H1 (cell line): ENCODE results near the gene DYRK1A. TPM values are rescaled to one million over a fixed set of nuclear protein-coding genes. Genes with fewer than 3 reads are reported as not detected.

Experiments used
- CTCF ChIA-PET: fragments of 300-600 bp; sonication (Branson Sonifier 250); formaldehyde crosslinking; loops from one replicate; lab custom pipeline; 2021; ENCODE audit not compliant: partially characterized antibody; lab: Charles Lee
- POLR2A ChIA-PET: fragments of 300-600 bp; sonication (Branson Sonifier 250); formaldehyde crosslinking; loops from one replicate; lab custom pipeline; 2021; ENCODE audit warnings: inconsistent platforms; ENCODE audit not compliant: partially characterized antibody; lab: Charles Lee
- DNase-seq, 2 experiments: peaks; one replicate each; pipeline versions ENCODE4 v3.0.0 to v3.0.0-alpha.2; 2010 to 2022; ENCODE audit warnings: low spot score in 2 of 2, low read depth in 1 of 2, mixed read lengths in 1 of 2
- FAIRE-seq: peaks from 2 replicates; lab custom pipeline; 2011; peaks lifted over from hg19 to GRCh38; lab: Jason Lieb, UNC
- H2AFZ ChIP-seq: 2 replicates; pipeline ENCODE4 v1.8.1; 2012; ENCODE audit warnings: low read length, inconsistent platforms
- H2AK5ac ChIP-seq: 2 replicates; pipeline ENCODE4 v1.6.1; 2013; ENCODE audit warnings: low read depth, low read length
- H2BK120ac ChIP-seq: replicated peaks from 2 replicates; pipeline ENCODE3; 2013; ENCODE audit warnings: low read depth, low read length, inconsistent platforms
- H2BK12ac ChIP-seq: 2 replicates; pipeline ENCODE4 v1.6.1; 2013; ENCODE audit warnings: low read depth, low read length
- H2BK15ac ChIP-seq: 2 replicates; pipeline ENCODE4 v1.6.1; 2013; ENCODE audit warnings: low read length
- H2BK20ac ChIP-seq: 2 replicates; pipeline ENCODE4 v1.6.1; 2013; ENCODE audit warnings: low read length
- H2BK5ac ChIP-seq: 2 replicates; pipeline ENCODE4 v1.6.1; 2013; ENCODE audit warnings: low read depth, low read length
- H3K14ac ChIP-seq: 2 replicates; pipeline ENCODE4 v1.6.1; 2013; ENCODE audit warnings: inconsistent platforms; ENCODE audit not compliant: insufficient read length
- H3K18ac ChIP-seq: 2 replicates; pipeline ENCODE4 v1.6.1; 2013; ENCODE audit warnings: low read length; ENCODE audit errors: extremely low read depth
- H3K23ac ChIP-seq: 2 replicates; pipeline ENCODE4 v1.6.1; 2013; ENCODE audit warnings: inconsistent platforms; ENCODE audit not compliant: insufficient read length
- H3K23me2 ChIP-seq: 2 replicates; pipeline ENCODE4 v1.6.1; 2013; ENCODE audit warnings: low read depth, low read length
- H3K27ac ChIP-seq: 2 replicates; pipeline ENCODE4 v1.6.1; 2011; ENCODE audit warnings: low read depth, low read length, inconsistent platforms
- H3K27me3 ChIP-seq, 4 experiments: replicated peaks in 1 of 4; 1 replicate in 1 of 4; 2 replicates in 3 of 4; pipeline versions ENCODE4 v1.6.1 to v1.8.1; 2011 to 2013; ENCODE audit warnings: low read length in 3 of 4, mild to moderate bottlenecking in 3 of 4, inconsistent platforms in 2 of 4, mixed read lengths in 2 of 4, moderate library complexity in 1 of 4; ENCODE audit not compliant: control insufficient read depth in 3 of 4, insufficient read depth in 3 of 4; ENCODE audit errors: extremely low read depth in 1 of 4
- H3K36me3 ChIP-seq, 4 experiments: 2 replicates each; pipeline versions ENCODE4 v1.6.1 to v1.8.1; 2011 to 2013; ENCODE audit warnings: mild to moderate bottlenecking in 4 of 4, low read length in 3 of 4, moderate library complexity in 2 of 4, control low read depth in 1 of 4, inconsistent platforms in 1 of 4; ENCODE audit not compliant: insufficient read depth in 4 of 4, control insufficient read depth in 2 of 4
- H3K4ac ChIP-seq: replicated peaks from 2 replicates; pipeline ENCODE3; 2013; ENCODE audit warnings: low read length, low read depth, mixed read lengths, inconsistent platforms; ENCODE audit not compliant: insufficient read length
- H3K4me1 ChIP-seq, 4 experiments: replicated peaks in 1 of 4; 1 replicate in 1 of 4; 2 replicates in 3 of 4; pipeline versions ENCODE4 v1.6.1 to v1.8.1; 2011 to 2013; ENCODE audit warnings: low read length in 3 of 4, inconsistent platforms in 2 of 4, mixed read lengths in 1 of 4; ENCODE audit not compliant: insufficient read depth in 4 of 4, control insufficient read depth in 3 of 4
- H3K4me2 ChIP-seq, 2 experiments: 2 replicates each; pipeline versions ENCODE4 v1.6.1 to v1.8.1; 2011 to 2013; ENCODE audit warnings: low read depth in 2 of 2, low read length in 2 of 2, control low read depth in 1 of 2, inconsistent platforms in 1 of 2, mild to moderate bottlenecking in 1 of 2; ENCODE audit not compliant: insufficient read depth in 1 of 2
- H3K4me3 ChIP-seq, 4 experiments: fragments of 200-600, 300-600 bp in 1 of 4; sonication (generic), shearing (Covaris generic), sonication (Bioruptor Twin) in 1 of 4; 2 replicates each; pipeline versions ENCODE4 v1.5.1 to v1.8.1; 2011 to 2016; ENCODE audit warnings: low read length in 4 of 4, low read depth in 3 of 4, control low read depth in 2 of 4, inconsistent platforms in 2 of 4, mild to moderate bottlenecking in 2 of 4, mixed read lengths in 1 of 4, moderate library complexity in 1 of 4; ENCODE audit not compliant: insufficient read depth in 2 of 4; ENCODE audit errors: extremely low read depth in 1 of 4
- H3K56ac ChIP-seq: replicated peaks from 2 replicates; pipeline ENCODE3; 2013; ENCODE audit warnings: low read depth, mild to moderate bottlenecking, mixed read lengths, low read length, inconsistent platforms; ENCODE audit not compliant: insufficient read length
- H3K79me1 ChIP-seq: 2 replicates; pipeline ENCODE4 v1.6.1; 2013; ENCODE audit warnings: low read depth, low read length, control low read depth
- H3K79me2 ChIP-seq, 2 experiments: 2 replicates each; pipeline versions ENCODE4 v1.6.1 to v1.8.1; 2012 to 2013; ENCODE audit warnings: low read length in 2 of 2, mild to moderate bottlenecking in 2 of 2, inconsistent platforms in 1 of 2; ENCODE audit not compliant: insufficient read depth in 2 of 2, control insufficient read depth in 1 of 2
- H3K9ac ChIP-seq, 4 experiments: replicated peaks in 1 of 4; 1 replicate in 1 of 4; 2 replicates in 3 of 4; pipeline versions ENCODE4 v1.6.1 to v1.8.1; 2011 to 2013; ENCODE audit warnings: low read depth in 3 of 4, low read length in 3 of 4, control low read depth in 2 of 4, mild to moderate bottlenecking in 2 of 4, moderate library complexity in 2 of 4, inconsistent platforms in 1 of 4; ENCODE audit errors: extremely low read depth in 1 of 4
- H3K9me3 ChIP-seq, 2 experiments: 2 replicates each; pipeline versions ENCODE4 v1.6.1 to v1.8.1; 2012 to 2013; ENCODE audit warnings: mild to moderate bottlenecking in 2 of 2, moderate library complexity in 2 of 2, control low read depth in 1 of 2, inconsistent platforms in 1 of 2, low read depth in 1 of 2, low read length in 1 of 2, mixed read lengths in 1 of 2; ENCODE audit not compliant: insufficient read depth in 2 of 2
- H4K20me1 ChIP-seq, 2 experiments: replicated peaks in 1 of 2; 2 replicates each; pipeline versions ENCODE3 to v1.8.1; 2011 to 2013; ENCODE audit warnings: inconsistent platforms in 2 of 2, low read length in 2 of 2, mild to moderate bottlenecking in 1 of 2; ENCODE audit not compliant: insufficient read depth in 2 of 2, control insufficient read depth in 1 of 2
- H4K5ac ChIP-seq: 2 replicates; pipeline ENCODE4 v1.6.1; 2013; ENCODE audit warnings: low read length, low read depth, mixed read lengths, inconsistent platforms; ENCODE audit not compliant: insufficient read length
- H4K8ac ChIP-seq: 2 replicates; pipeline ENCODE4 v1.8.0; 2013; ENCODE audit warnings: mild to moderate bottlenecking, moderate library complexity, low read length, inconsistent platforms; ENCODE audit not compliant: insufficient read depth; ENCODE audit errors: extremely low read depth
- H4K91ac ChIP-seq: replicated peaks from 2 replicates; pipeline ENCODE3; 2013; ENCODE audit warnings: low read length, mixed read lengths, inconsistent platforms; ENCODE audit not compliant: insufficient read length
- BACH1 ChIP-seq: IDR thresholded peaks from 2 replicates; pipeline ENCODE4 v1.6.1; 2012; ENCODE audit warnings: low read length, improper control_type of control experiment
- BRCA1 ChIP-seq: IDR thresholded peaks from 2 replicates; pipeline ENCODE4 v1.6.1; 2012; ENCODE audit warnings: low read depth, low read length, improper control_type of control experiment
- JUND ChIP-seq: IDR thresholded peaks from 2 replicates; pipeline ENCODE4 v1.6.1; 2011; ENCODE audit warnings: mild to moderate bottlenecking, improper control_type of control experiment, low read length
- NANOG ChIP-seq: IDR thresholded peaks from 2 replicates; pipeline ENCODE4 v1.6.1; 2011; ENCODE audit warnings: low read length, low read depth, mild to moderate bottlenecking, inconsistent platforms; ENCODE audit not compliant: insufficient read depth, poor library complexity, severe bottlenecking
- POU5F1 ChIP-seq: IDR thresholded peaks from 2 replicates; pipeline ENCODE4 v1.6.1; 2011; ENCODE audit warnings: low read depth, mild to moderate bottlenecking, low read length, moderate library complexity
- RFX5 ChIP-seq: IDR thresholded peaks from 2 replicates; pipeline ENCODE4 v1.6.1; 2011; ENCODE audit warnings: low read depth, low read length, improper control_type of control experiment, borderline replicate concordance
- RXRA ChIP-seq: IDR thresholded peaks from 2 replicates; pipeline ENCODE4 v1.6.1; 2011; ENCODE audit warnings: low read depth, mild to moderate bottlenecking, low read length, moderate library complexity; ENCODE audit not compliant: insufficient read depth
- SIN3A ChIP-seq, 2 experiments: IDR thresholded peaks in 1 of 2; conservative IDR thresholded peaks in 1 of 2; 2 replicates each; pipeline ENCODE4 v1.6.1; 2011 to 2012; ENCODE audit warnings: low read length in 2 of 2, improper control_type of control experiment in 1 of 2, low read depth in 1 of 2, mild to moderate bottlenecking in 1 of 2
- SIX5 ChIP-seq: IDR thresholded peaks from 2 replicates; pipeline ENCODE4 v1.6.1; 2011; ENCODE audit warnings: mild to moderate bottlenecking, low read depth, low read length
- TAF1 ChIP-seq: IDR thresholded peaks from 2 replicates; pipeline ENCODE4 v1.6.1; 2011; ENCODE audit warnings: mild to moderate bottlenecking, low read depth, low read length
- TBP ChIP-seq: IDR thresholded peaks from 2 replicates; pipeline ENCODE4 v1.6.1; 2011; ENCODE audit warnings: low read depth, low read length, improper control_type of control experiment
- ZNF274 ChIP-seq: IDR thresholded peaks from 2 replicates; pipeline ENCODE4 v1.7.0; 2012; ENCODE audit warnings: low read length, borderline replicate concordance; ENCODE audit errors: extremely low read depth
- WGBS, 2 experiments: shearing (Covaris generic) in 1 of 2; methylation state at CpG; one replicate each; pipeline versions ENCODE4 v1.1.6 to v1.1.7; 2013 to 2015; ENCODE audit warnings: low lambda C conversion rate in 2 of 2, mixed read lengths in 2 of 2, inconsistent platforms in 1 of 2, low coverage in 1 of 2, missing lambda C conversion rate in 1 of 2; ENCODE audit not compliant: insufficient replicate concordance in 2 of 2, insufficient coverage in 1 of 2, insufficient read length in 1 of 2; ENCODE audit errors: extremely low coverage in 1 of 2, missing lambda C conversion rate in 1 of 2; 5-methylcytosine and 5-hydroxymethylcytosine counted together
- polyA plus RNA-seq, 7 experiments: library from polyadenylated mRNA; depleted of rRNA in 3 of 7; stranded (reverse) in 5 of 7; unstranded in 2 of 7; fragments of >200 nt in 5 of 7; fragments of 200-250 nt in 2 of 7; gene quantifications; 1 replicate in 5 of 7; 2 replicates in 1 of 7; 4 replicates in 1 of 7; pipeline versions ENCODE4 v1.2.1 to v1.2.3, GENCODE V29; 2011 to 2013; ENCODE audit warnings: missing spikeins in 2 of 7, mixed read lengths in 2 of 7
- total RNA-seq: library from RNA; stranded (reverse); fragmentation: NEBNext Ultra II Directional; extraction: Animal tissue kit (Norgen Biotek cat#: 25700); gene quantifications from 2 replicates; pipeline ENCODE4 v1.2.1, GENCODE V29; 2021

The DYRK1A gene
- total and polyA plus RNA-seq, 2 of the 8 experiments (the other 6 are each of a cell fraction or from before 2014, with no cell fraction given) = 61.1 to 62.2 TPM

GRCh38 chr21:37449302-37449937 is 82.8 kb downstream of the DYRK1A start:
- H3K27me3 ChIP-seq = no peaks in the 10 kb centered on the region

More at GRCh38 chr21:37449302-37449937, 82.8 kb downstream of the DYRK1A start:
- Histone ChIP-seq H3K79me1 (peaks cover 6% of the 10 kb centered on the region; the same call in 1 of the 2 replicates), H3K14ac (no peak overlapping the region), H2BK12ac (no peak overlapping the region), H3K4me3 (no peak overlapping the region), H3K18ac (no peak overlapping the region), H2AK5ac (no peak overlapping the region), H3K27ac (no peak overlapping the region), H4K5ac (no peak overlapping the region), H3K23ac (no peak overlapping the region), H4K91ac (no peak overlapping the region), H3K23me2 (no peaks in the 10 kb centered on the region), H3K4me1 (peaks cover 2 to 23% (median 12%) of the 10 kb centered on the region in 4 experiments; a peak in 6 of 7 replicates), H3K9ac (no peak overlapping the region), H3K79me2 (peaks cover 23 to 99% of the 10 kb centered on the region in 2 experiments), H2BK15ac (no peak overlapping the region), H3K4me2 (no peak overlapping the region), H4K20me1 (peaks cover 34 to 40% of the 10 kb centered on the region in 2 experiments), H2AFZ (no peak overlapping the region), H2BK120ac (no peak overlapping the region), H2BK20ac (no peak overlapping the region), H3K56ac (no peak overlapping the region), H2BK5ac (no peak overlapping the region), H3K4ac (no peak overlapping the region), H3K9me3 (no peaks in the 10 kb centered on the region), H4K8ac (no peak overlapping the region), H3K36me3 (peaks cover 0 to 4% (median 0%) of the 10 kb centered on the region in 4 experiments; a peak in 2 of 8 replicates)
- CTCF ChIA-PET = interaction anchor here (0.7 to 1.9 kb wide), 5 partner anchors 11 to 236 kb away, joined by 3 to 5 read pairs (median 3); no protein-coding TSS in a partner anchor
- no peak for TF ChIP-seq TAF1
- no peak for TF ChIP-seq ZNF274
- TF ChIP-seq BACH1 = no peak
- TF ChIP-seq BRCA1 = no peak
- no peak for TF ChIP-seq RXRA
- TF ChIP-seq TBP = no peak
- TF ChIP-seq JUND = no peak
- no peak for TF ChIP-seq SIN3A (conservative IDR thresholded peaks at IDR 0.05 in 1 of 2, IDR thresholded peaks at IDR 0.05 in 1 of 2; ENCODE audit: low read depth in 1 of 2, low read length in 2 of 2)
- TF ChIP-seq NANOG = no peak
- TF ChIP-seq POU5F1 = no peak
- no peak for TF ChIP-seq RFX5
- no peak for TF ChIP-seq SIX5
- POLR2A ChIA-PET = interaction anchor here (1.0 to 2.9 kb wide), 3 partner anchors 9 to 141 kb away, joined by 3 to 12 read pairs (median 4); no protein-coding TSS in a partner anchor
- WGBS, 2 experiments = 82% methylated on average over 6 of the region's 6 CpGs; no CpG with 5 or more reads in 1 of the 2 experiments
- FAIRE-seq = no peak
- no peak for DNase-seq
